ENCODE data around the gene CEP126.

DNA sequence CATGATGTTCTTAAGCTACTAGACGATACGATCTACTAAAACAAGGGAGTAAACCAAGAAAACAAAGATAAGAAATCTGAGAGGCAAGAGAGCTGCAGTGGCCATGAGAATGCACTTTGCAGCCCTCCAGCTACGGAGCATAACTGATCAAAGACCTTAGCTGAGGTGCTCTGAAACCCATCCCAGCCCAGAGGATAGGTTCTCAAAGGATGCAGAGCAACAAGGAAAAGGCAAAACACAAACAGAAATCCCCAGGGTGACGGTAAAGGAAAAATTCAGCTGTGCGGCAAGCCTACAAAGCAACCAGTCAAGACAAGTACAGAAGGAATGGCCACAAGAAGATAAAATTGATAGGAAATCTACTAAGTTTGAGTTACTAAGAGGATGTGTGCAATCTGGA lies 99.9 kb downstream of the CEP126 start:
- TF ChIP-seq, protein P1, sequence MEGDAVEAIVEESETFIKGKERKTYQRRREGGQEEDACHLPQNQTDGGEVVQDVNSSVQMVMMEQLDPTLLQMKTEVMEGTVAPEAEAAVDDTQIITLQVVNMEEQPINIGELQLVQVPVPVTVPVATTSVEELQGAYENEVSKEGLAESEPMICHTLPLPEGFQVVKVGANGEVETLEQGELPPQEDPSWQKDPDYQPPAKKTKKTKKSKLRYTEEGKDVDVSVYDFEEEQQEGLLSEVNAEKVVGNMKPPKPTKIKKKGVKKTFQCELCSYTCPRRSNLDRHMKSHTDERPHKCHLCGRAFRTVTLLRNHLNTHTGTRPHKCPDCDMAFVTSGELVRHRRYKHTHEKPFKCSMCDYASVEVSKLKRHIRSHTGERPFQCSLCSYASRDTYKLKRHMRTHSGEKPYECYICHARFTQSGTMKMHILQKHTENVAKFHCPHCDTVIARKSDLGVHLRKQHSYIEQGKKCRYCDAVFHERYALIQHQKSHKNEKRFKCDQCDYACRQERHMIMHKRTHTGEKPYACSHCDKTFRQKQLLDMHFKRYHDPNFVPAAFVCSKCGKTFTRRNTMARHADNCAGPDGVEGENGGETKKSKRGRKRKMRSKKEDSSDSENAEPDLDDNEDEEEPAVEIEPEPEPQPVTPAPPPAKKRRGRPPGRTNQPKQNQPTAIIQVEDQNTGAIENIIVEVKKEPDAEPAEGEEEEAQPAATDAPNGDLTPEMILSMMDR (IDR thresholded peaks at IDR 0.05; ENCODE audit: low read length): no peak
- TF ChIP-seq EZH2 (optimal IDR thresholded peaks at IDR 0.05; ENCODE audit: low read depth, low read length) (no peak), EZH2phosphoT487 (IDR thresholded peaks at IDR 0.05; ENCODE audit: low read length) (no peak)

All from MM.1S (cell line).